ENCODE measurements around the gene EXD3. TPM values are rescaled to one million over a fixed set of nuclear protein-coding genes. Genes with fewer than 3 reads are reported as not detected.
"Not testable (repeated sequence)": the region's sequence is repeated elsewhere in the genome, so short reads cannot be mapped to it uniquely, and the experiment has no call there.

EXD3 gene
- total and polyA plus RNA-seq, 2 of the 4 experiments (the other 2 are of a cell fraction): 1.1 to 7.4 TPM

DNA sequence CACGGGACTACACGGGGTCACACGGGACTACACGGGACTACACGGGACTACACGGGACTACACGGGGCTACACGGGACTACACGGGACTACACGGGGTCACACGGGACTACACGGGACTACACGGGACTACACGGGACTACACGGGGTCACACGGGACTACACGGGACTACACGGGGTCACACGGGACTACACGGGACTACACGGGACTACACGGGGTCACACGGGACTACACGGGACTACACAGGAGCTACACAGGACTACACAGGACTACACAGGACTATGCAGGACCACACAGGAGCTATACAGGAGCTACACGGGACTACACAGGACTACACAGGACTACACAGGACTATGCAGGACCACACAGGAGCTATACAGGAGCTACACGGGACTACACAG, 93.4 kb downstream of the EXD3 start:
- H3K9ac ChIP-seq (ENCODE audit: low read depth, low read length); H2BK20ac ChIP-seq (ENCODE audit: low read depth, low read length); H4K5ac ChIP-seq (ENCODE audit: low read depth, low read length); H2BK15ac ChIP-seq (ENCODE audit: low read depth, low read length); H3K27ac ChIP-seq (ENCODE audit: insufficient read depth, low read length); H3K4me3 ChIP-seq (ENCODE audit: insufficient read depth, low read depth, low read length); dilution Hi-C loops (cut with HindIII; ENCODE audit: low sequenced_read_pairs, unreplicated experiment); H3K18ac ChIP-seq (ENCODE audit: low read depth, low read length); H3K27me3 ChIP-seq (ENCODE audit: control insufficient read depth, insufficient read depth, low read length); H3K4me1 ChIP-seq (ENCODE audit: control insufficient read depth, insufficient read depth, low read length); in situ Hi-C loops (cut with MboI; ENCODE audit: low sequenced_read_pairs); H3K14ac ChIP-seq (replicated peaks; ENCODE audit: low read depth, low read length); H3K9me1 ChIP-seq (ENCODE audit: insufficient read depth, low read length); H4K20me1 ChIP-seq (ENCODE audit: insufficient read depth, low read length); intact Hi-C loops (cut with micrococcal nuclease); BruUV-seq (replicated peaks); H3K56ac ChIP-seq (ENCODE audit: extremely low read depth, insufficient read depth, low read length); H3K23ac ChIP-seq (ENCODE audit: low read depth, low read length); POLR2A ChIA-PET (ENCODE audit: unreplicated experiment); DNase-seq; H3K4me2 ChIP-seq (ENCODE audit: low read depth, low read length); H3K4ac ChIP-seq (ENCODE audit: low read depth, low read length); ATAC-seq (ENCODE audit: low read depth); H2BK120ac ChIP-seq (ENCODE audit: low read depth, low read length); H2AK9ac ChIP-seq (replicated peaks; ENCODE audit: low read depth, low read length, poor library complexity); H3K36me3 ChIP-seq (ENCODE audit: control insufficient read depth, insufficient read depth, low read length); H4K8ac ChIP-seq (ENCODE audit: low read depth in 2 of 2, low read length in 2 of 2); H2BK5ac ChIP-seq (ENCODE audit: low read depth, low read length, poor library complexity, severe bottlenecking); H2AFZ ChIP-seq (replicated peaks; ENCODE audit: low read length, poor library complexity); H2AK5ac ChIP-seq (ENCODE audit: low read depth, low read length); H3K9me3 ChIP-seq (ENCODE audit: control insufficient read depth, insufficient read depth, low read length); H4K91ac ChIP-seq (ENCODE audit: insufficient read depth, low read depth, low read length); H3K79me1 ChIP-seq (ENCODE audit: low read depth in 1 of 2, low read length in 2 of 2); CTCF ChIA-PET: not testable (repeated sequence)
- WGBS, 2 experiments (ENCODE audit: extremely low coverage in 2 of 2, insufficient read length in 1 of 2): no CpG with 5 or more reads among the region's 26 CpGs

GRCh38 chr9:137327641-137328550, 95.1 kb downstream of the EXD3 start:
- H3K4me3 ChIP-seq (ENCODE audit: insufficient read depth, low read depth, low read length); H3K36me3 ChIP-seq (ENCODE audit: control insufficient read depth, insufficient read depth, low read length); H2BK20ac ChIP-seq (ENCODE audit: low read depth, low read length); H3K9me3 ChIP-seq (ENCODE audit: control insufficient read depth, insufficient read depth, low read length); CTCF ChIA-PET; in situ Hi-C loops (cut with MboI; ENCODE audit: low sequenced_read_pairs); ATAC-seq (ENCODE audit: low read depth); H4K20me1 ChIP-seq (ENCODE audit: insufficient read depth, low read length); H3K18ac ChIP-seq (ENCODE audit: low read depth, low read length); POLR2A ChIA-PET (ENCODE audit: unreplicated experiment); H3K9ac ChIP-seq (ENCODE audit: low read depth, low read length); H4K91ac ChIP-seq (ENCODE audit: insufficient read depth, low read depth, low read length); H2BK15ac ChIP-seq (ENCODE audit: low read depth, low read length); DNase-seq; intact Hi-C loops (cut with micrococcal nuclease); H2AK9ac ChIP-seq (replicated peaks; ENCODE audit: low read depth, low read length, poor library complexity); H3K23ac ChIP-seq (ENCODE audit: low read depth, low read length); H2BK120ac ChIP-seq (ENCODE audit: low read depth, low read length); H2AFZ ChIP-seq (replicated peaks; ENCODE audit: low read length, poor library complexity); H3K4ac ChIP-seq (ENCODE audit: low read depth, low read length); H4K5ac ChIP-seq (ENCODE audit: low read depth, low read length); dilution Hi-C loops (cut with HindIII; ENCODE audit: low sequenced_read_pairs, unreplicated experiment); H3K9me1 ChIP-seq (ENCODE audit: insufficient read depth, low read length); H2BK5ac ChIP-seq (ENCODE audit: low read depth, low read length, poor library complexity, severe bottlenecking); H3K14ac ChIP-seq (replicated peaks; ENCODE audit: low read depth, low read length); H3K27ac ChIP-seq (ENCODE audit: insufficient read depth, low read length); H3K79me1 ChIP-seq (ENCODE audit: low read depth in 1 of 2, low read length in 2 of 2); H4K8ac ChIP-seq (ENCODE audit: low read depth in 2 of 2, low read length in 2 of 2); H3K56ac ChIP-seq (ENCODE audit: extremely low read depth, insufficient read depth, low read length); H3K4me1 ChIP-seq (ENCODE audit: control insufficient read depth, insufficient read depth, low read length); H2AK5ac ChIP-seq (ENCODE audit: low read depth, low read length); H3K4me2 ChIP-seq (ENCODE audit: low read depth, low read length); H3K27me3 ChIP-seq (ENCODE audit: control insufficient read depth, insufficient read depth, low read length); BruUV-seq (replicated peaks): not testable (repeated sequence)
- WGBS, 2 experiments (ENCODE audit: extremely low coverage in 2 of 2, insufficient read length in 1 of 2): no CpG with 5 or more reads among the region's 8 CpGs

Data from IMR-90 (cell line).